OCI-LY3 (cell line): Measurements from ENCODE around the gene SLC29A3.

Source experiments
- EZH2phosphoT487 ChIP-seq: fragments of 200-600 bp; shearing (Covaris generic); IDR thresholded peaks from 2 replicates; pipeline ENCODE4 v1.6.1; 2018; ENCODE audit warnings: antibody characterized with exemption, mixed run types, low read depth
- TF ChIP-seq, protein P1 (sequence below): fragments of 200-600, 300-600 bp; sonication (generic); IDR thresholded peaks from 2 replicates; pipeline ENCODE4 v1.5.1; 2014; ENCODE audit warnings: antibody characterized with exemption, low read length, low read depth

DNA sequence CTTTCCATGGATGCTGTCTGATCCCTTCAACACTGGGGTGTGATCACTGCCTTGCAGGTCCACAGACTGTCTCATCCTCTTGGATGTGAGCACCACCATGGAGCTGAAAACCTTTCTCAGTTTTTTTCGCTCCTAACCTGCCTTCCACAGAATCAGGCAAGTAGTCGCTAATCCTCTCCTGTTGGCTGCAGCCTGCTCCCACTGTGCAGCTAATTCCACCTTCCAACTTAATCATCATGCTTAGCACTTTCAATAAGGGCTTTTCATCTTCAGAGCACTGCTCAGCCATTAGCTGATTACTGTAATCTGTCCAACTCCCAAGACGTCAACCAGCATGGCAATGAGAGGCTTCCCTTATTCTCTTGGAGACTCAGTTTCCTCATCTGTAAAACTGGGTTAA lies 62.6 kb downstream of the SLC29A3 start:
- TF ChIP-seq, protein P1, sequence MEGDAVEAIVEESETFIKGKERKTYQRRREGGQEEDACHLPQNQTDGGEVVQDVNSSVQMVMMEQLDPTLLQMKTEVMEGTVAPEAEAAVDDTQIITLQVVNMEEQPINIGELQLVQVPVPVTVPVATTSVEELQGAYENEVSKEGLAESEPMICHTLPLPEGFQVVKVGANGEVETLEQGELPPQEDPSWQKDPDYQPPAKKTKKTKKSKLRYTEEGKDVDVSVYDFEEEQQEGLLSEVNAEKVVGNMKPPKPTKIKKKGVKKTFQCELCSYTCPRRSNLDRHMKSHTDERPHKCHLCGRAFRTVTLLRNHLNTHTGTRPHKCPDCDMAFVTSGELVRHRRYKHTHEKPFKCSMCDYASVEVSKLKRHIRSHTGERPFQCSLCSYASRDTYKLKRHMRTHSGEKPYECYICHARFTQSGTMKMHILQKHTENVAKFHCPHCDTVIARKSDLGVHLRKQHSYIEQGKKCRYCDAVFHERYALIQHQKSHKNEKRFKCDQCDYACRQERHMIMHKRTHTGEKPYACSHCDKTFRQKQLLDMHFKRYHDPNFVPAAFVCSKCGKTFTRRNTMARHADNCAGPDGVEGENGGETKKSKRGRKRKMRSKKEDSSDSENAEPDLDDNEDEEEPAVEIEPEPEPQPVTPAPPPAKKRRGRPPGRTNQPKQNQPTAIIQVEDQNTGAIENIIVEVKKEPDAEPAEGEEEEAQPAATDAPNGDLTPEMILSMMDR: no peak
- TF ChIP-seq EZH2phosphoT487: no peak
